Measurements from ENCODE around the gene MYO7A.
"Not testable (repeated sequence)": the region's sequence is repeated elsewhere in the genome, so short reads cannot be mapped to it uniquely, and the experiment has no call there.

Gene MYO7A

DNA sequence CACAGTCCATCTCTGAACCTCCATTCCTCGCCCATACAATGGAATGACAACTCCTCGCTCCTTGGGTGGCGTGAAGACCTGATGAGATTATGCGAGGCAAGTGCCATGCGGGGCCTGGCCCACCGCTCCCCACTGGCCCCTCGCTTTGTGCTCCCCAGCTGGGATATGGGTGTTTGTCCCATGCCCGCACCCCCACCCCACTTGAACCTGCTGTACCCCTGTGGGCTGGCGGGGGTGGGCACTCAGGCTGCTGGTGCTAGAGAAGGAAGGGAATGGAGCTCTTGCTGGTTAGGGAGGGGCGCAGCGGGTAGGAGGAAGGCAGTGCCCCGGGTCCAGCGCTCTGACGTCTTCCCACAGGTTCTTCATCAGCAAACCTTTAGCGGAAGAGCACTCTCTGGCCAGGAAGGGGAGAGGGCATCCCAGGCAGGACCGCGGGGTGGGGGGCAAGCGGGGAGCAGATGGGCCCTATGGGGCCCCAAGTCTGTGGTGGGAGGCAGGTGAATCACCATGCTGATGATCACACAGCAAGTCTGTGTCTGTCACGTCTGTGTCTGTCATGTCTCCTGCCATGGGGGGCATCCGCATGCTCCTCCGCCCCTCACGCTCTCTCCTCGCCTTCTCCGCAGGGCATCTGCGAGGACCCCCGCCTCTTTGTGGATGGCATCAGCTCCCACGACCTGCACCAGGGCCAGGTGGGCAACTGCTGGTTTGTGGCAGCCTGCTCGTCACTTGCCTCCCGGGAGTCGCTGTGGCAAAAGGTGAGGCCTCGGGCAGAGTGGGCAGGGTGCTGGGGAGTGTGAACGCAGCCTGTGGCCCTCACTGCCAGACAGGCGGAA, 34.8 kb upstream of the MYO7A start:
- no peak for DNase-seq

DNA sequence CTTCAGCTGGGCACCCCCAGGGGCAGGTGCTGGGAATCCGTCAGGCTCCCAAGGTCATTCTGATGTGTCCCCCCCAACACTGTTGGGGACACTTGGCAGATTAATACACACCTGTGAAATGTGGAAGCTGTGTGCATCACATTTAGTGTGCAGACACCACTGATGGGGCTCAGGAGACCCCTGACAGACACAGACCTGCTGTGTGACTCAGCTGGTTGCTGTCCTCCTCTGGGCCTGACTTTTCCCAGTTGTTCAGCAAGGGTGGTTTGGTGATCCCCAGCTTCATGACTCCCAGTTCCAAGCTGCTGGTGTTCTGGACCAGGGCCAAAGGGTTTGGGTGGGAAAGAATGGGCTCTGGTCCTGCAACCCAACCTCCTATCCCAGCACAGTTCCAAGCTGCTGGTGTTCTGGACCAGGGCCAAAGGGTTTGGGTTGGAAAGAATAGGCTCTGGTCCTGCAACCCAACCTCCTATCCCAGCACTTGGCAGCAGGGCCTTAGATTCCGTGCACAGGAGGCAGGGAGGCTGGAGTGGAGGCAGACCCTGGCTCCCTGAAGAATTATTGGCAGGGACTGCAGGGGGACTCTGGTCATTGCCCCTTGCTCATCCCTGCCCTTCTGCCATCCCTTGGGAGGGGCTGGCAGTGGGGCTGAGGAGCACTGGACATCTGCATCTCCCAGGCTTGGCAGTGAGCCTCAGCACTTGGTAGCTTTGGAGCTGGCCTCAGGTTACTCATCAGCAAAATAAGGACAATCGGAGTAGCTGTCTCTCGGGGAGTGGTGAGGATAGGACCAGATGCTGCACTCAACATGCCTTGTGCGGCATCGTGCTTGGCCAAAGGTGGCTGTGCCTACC, 33.8 kb upstream of the MYO7A start:
- no peak for DNase-seq

DNA sequence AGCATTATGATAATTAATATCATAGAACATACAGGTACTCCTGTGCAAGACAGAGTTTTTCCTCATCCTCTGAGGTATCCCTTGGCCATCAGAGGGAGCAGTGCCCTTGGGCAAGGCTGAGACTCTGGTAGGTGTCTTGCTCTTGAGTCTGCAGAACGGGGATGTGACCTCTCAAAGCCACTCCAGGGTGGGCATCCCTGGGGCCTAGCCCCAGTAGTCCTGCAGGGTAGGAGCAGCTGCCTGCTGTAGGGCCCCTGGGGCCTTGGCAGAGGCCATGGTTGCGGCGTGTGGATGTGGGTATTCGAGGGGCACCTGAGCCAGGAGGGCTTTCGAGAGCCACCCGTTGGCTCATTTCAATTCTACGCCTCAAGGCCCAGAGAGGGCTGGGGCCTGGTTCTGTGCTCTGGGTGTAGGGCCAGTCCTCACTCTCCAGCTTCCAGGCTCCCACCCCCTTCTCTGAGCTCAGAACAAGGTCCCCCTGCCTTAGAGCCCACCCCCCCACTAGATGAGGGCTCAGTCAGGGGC, 33.1 kb upstream of the MYO7A start:
- no peak for DNase-seq

DNA sequence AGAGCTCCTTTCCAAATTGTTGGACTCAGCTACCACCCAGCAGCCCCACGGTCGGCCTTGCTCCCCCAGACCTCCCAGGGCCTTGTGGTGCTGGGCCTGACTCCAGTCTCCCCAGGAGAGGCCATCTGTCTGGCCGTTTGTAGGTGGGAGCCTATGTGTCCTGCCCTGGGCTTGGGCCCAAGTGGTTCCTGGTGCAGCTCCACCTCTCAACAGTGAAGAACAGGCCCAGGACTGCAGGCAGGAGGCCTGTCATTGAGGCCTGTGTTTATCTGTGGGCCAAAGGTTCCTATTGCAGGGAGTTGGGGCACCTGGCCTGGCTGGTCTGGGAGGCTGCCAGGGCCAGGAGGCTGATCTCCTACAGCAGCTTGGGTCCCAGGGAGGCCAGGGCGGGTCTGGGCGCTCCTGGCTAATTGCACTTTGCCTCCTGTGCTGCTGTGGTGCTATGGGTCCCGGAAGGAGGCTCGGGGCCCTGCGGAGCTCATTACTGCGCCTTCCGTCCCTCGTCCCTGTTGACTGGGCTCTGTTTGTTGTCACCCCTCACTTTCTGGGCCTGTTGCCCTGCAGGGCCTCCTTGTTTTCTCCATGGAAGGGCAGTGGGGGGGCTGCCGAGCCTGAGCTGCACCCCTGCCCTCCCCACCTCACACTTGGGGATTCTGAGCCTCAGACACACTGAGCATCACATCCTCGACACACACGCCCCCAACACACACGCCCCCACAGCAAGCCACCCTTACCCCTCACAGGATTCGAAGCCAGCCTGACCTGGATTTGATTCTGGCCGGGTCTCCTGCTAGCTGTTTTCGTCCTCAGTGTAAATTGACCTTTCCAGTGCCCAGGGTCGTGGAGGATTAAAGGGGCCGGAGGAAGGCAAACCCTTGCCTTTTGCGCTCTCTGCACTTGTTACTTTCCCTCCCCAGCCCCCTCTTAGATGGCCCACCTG, 32.2 kb upstream of the MYO7A start:
- DNase-seq, result no peak

DNA sequence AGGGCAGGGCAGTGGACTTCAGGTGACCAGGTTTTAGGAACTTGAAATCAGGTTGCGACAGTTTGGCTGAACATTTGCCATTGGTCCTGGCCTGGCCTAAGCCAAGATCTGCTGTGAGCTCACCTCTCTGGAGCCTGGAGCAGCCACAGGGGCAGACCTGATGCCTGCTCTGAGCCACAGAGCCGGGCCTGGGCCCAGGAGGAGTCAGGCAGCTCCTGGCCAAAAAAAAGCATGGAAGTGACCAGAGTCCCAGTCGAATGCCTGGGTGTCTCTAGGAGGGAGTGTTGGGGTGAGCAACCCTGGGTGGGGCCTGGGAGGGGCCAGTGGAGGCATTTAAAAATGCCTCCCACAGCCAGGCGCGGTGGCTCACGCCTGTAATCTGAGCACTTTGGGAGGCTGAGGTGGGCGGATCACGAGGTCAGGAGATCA, 31.4 kb upstream of the MYO7A start:
- DNase-seq, result no peak

DNA sequence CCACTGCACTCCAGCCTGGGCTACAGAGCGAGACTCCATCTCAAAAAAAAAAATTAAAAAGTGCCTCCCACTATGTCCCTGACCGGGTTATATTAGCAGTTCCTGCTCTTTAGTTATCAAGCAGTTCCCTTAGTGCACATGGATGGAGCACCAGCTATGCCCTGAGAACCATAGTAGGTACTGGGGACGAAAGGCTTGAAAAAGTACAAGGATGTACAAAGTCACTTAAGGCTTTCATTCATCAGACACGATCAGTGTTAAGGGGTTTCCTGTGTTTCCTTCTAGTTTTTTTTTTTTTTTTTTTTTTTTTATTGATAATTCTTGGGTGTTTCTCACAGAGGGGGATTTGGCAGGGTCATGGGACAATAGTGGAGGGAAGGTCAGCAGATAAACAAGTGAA, 30.9 kb upstream of the MYO7A start:
- not testable (repeated sequence) for DNase-seq

DNA sequence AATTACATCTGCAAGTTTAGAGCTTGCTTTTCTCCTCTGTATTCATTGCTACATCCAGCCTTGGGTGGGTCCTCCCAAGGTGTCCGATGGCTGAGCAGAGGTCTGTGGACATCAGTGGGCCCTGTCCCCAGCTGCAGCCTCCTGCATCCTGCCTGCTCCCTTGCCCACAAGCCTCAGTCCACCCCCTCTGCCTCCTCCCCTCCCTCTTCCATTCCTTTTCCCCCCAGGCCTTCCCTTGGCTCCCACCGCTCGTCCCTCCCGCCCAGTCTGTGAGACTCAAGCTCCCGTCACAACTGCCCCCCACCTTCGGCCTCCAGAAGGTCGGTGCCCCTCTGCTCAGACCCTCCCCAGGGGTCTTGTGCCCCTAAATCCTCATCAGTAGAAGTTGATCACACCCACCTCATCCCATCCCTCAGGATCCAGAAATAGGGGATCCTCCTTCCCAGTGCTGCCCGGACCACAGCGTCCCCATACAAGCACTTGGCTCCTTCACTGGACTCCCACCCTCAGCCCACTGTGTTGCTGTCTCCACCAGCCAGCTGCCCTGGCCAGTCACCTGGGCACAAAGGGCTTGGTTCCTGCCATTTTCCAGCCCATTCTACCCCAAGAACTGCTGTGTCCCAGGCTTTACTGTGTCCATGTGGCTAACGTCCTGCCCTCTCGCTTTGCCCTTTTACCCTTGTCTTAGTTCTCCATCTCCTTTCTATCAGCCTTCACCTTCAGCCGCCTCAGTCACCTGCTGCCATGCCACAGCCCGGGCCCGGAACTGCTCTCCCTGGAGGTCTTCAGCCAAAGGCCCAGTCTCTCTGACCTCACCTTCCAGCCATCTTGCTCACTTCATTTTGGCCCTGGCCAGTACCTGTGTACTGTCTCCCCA, 27.6 kb upstream of the MYO7A start:
- no peak for DNase-seq

DNA sequence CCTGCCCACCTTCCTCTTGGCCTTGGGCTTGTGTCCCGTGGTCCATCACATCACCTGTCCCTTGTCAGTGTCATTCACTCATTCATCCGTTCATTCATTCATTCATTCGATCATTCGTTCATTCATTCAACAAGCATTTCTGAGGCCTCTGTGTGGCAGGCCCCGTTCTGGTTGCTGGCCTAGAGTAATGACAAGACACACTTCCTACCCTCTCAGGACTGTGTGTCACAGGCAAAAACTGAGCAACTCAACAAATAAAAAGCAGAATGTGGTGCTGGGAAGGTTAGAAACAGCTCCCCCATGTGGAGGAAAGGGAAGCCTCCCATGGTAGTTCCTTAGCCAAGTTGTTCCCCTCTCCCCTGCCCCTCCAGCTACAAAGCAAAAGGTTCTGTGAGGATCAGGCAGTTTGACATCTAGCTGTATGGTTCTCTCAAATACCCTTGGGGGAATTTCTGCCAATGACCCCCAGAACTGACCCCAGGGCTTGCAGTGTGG, 27.0 kb upstream of the MYO7A start:
- DNase-seq, result no peak

DNA sequence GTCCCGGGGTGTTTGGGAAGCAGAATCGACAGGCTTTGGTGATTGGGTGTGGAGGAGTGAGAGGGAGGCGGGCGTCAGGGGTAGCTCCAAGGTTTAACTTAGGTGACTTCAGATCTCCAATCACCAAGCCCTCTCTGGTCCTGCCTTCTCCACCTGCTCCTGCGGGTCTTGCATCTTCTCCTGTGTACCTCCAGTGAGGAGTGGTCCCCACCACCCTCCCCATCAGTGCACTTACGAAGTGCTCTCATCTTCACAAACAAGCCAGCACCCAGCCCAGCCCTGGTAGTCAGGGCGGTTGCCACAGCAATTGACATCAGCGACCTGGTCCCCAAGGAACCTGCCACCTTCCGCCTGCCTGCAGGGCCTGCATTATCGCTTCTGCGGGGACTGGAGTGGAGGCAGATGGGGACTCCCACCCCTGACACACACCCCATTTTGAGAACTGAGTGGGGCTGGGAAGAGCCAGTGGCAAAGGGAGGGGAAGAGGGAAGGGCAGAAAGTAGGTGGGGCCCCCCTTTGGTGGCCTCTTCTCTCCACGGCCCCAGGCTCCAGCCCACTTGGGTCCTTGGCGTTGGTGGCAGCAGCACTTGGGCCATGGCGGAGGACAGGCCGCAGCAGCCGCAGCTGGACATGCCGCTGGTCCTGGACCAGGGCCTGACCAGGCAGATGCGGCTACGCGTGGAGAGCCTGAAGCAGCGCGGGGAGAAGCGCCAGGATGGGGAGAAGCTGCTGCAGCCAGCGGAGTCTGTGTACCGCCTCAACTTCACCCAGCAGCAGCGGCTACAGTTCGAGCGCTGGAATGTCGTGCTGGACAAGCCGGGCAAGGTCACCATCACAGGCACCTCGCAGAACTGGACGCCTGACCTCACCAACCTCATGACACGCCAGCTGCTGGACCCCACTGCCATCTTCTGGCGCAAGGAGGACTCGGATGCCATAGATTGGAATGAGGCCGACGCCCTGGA, 25.5 kb upstream of the MYO7A start, which contains the start of gene OMP:
OMP (plus strand) TSS at position 595 of the 965 bp plus-strand sequence; CDS start at position 595, 0 bp downstream.
- DNase-seq, result peak; percentile 39

DNA sequence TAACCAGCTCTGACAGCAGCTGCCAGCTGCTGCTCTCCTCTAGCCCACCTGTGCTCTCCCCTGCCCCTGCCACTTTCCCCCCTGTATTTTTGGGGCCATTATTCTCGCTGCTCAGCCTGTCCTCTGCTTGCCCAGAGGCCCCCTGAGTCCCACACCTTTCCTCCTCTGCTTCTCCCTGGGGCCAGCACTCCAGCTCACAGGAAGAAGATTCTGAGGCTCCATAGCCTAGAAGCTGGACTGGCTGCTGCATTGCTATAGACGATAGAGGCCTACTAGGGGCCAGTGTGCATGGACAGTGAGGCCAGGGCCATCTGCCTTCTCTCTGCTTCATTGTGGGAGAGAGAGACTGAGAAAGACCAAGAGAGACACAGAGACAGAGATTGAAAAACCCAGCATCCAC, 24.7 kb upstream of the MYO7A start:
- DNase-seq, result no peak

DNA sequence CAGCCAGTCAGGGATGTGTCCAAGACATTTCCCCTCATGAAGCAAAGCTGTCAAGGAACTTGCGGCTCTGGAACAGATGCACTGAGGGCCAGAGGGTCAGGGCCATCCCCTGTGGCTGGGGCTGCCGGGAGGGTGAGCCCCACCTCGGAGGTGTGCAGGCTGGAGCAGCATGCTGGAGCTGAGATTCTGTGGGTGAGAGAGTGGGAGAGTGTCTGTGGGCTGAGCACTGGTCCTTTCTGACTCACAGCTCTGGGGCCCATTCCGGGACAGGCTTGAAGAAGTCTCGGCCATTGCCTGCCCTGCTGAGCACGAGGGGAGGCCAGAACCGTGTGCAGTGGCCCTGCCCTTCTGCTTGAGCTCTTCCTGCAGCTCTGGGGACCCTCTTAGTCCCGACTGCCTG, 23.3 kb upstream of the MYO7A start:
- DNase-seq, result no peak

DNA sequence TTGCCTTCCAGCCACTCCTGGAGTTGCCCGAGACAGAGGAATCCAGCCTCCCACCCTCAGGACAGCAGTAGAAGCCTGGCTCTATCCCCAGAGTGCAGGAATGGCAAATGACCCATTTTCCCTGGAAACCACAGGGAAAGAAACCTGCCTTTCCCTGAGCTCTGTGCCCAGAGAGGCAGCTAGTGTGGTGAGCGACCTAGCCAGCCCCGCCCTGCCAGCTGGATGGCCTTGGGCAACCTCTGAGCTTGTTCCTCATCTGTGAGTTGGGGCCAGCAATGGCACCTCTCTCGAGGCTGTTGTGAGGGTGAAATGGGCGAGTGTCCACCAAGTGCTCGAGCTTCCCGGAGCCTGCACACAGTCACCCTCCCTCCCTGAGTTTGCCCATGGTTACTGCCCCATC, 21.7 kb upstream of the MYO7A start:
- DNase-seq, result no peak

DNA sequence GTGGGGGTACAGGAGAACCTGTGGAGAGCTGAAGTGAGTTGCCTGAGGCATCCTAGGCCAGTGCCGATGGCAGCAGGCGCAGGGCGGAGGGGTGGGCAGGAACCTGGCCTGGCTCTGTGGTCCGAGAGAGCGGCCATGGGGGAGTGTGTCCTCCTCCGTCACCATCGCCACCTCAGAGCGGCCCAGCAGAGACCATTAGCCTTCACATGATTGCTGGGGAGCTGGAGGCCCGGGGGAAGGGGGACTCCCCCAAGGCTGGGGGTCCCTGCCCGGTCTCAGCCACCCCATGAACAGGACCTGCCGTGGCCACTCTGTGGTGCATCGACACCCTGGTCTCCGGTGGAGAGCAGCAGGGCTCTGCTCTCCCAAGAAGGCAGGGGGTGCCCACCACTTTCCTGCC, 21.3 kb upstream of the MYO7A start:
- DNase-seq, result no peak

DNA sequence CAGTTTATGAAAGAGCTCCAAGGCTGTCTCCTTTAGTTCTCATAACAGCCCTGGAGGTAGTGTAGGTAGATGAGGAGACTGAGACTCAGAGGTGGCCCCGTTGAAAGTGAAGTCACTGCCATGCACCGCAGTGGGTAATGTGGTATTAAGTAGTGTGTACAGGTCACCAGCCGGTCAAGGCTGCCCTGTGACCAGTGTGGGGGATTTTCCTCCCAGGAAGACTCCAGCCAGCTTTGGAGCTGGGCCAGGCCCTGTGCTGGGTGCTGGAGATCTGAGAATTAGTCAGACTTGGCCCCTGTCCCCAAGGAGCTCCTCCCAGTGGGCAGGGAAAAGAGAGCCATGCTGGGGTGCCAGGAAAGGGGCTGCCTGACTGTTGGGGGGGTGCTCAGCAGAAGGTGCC, 20.1 kb upstream of the MYO7A start:
- no peak for DNase-seq

DNA sequence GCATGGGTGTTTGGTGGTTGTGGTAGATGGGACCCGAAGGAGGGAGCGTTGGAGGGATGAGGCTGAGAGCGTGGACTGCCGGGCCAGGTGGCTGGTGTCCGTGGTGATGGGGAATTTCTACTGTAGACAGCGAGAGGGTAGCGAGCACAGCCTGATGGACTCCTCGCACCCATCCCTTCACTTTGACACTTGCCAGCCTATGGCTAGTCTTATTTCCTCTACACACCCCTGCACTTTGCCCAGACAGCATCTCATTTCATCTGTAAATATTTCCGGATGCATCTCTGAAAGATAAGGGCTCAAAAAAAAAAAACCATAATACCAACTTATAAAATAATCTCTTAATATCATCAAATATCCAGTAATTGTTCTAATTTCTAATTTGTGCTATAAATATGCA, 19.6 kb upstream of the MYO7A start:
- DNase-seq, result no peak

DNA sequence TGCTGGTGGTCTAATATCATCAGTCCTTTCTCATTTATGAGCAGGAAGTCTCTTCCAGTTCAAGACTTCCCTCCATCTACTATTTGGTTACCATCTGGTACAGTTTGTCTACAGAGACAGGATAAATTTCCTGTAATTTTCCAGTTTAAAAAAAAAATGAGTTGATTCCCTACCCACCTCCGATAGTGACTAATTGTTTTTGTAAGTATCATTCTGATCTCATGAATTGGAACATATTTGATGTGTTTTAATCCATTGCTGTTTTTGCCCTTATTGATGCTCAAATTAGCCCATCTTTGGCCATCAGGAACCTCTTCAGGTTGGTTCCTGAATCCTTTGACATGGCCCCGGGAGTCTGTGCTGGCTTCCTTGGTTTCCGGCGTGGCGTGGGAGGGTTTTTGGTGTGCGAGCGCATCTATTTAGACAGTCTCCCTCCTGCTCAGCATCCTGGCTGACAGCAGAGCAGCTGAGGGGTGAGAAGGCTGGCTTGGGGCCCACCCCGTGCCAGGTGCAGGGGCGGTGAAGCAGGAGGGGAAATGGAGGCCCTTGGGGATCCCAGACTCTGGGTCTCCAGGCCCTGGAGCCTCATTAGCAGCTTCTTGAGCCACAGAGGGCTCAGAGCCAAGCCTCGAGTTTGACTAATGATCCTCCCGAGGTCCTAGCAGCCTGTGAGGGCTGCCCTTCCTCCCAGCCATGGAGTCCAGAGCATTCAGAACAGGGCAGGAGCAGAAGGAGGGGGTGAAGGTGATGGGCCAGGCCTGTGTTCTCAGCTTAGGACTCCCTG, 18.6 kb upstream of the MYO7A start:
- DNase-seq, result peak; percentile 84

DNA sequence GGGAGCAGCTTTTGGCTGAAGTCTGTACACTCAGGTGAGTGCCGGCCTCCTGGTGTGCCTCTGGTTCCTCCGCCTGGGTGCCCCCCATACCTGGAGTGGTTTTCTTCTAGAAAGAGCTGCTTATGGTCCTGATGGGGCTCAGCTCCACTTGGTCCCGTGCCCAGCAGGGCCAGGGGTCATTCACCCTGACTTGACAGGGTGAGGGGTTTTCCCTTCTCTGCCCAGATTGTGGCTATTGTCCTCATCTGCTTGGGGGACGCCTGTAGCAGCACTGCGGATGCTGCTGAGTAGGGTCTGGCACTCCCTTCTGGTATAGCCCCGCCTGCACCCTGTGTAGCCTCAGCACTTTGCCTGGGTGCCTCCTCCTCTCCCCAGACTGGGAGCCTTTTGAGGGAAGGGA, 17.2 kb upstream of the MYO7A start:
- DNase-seq, result no peak

DNA sequence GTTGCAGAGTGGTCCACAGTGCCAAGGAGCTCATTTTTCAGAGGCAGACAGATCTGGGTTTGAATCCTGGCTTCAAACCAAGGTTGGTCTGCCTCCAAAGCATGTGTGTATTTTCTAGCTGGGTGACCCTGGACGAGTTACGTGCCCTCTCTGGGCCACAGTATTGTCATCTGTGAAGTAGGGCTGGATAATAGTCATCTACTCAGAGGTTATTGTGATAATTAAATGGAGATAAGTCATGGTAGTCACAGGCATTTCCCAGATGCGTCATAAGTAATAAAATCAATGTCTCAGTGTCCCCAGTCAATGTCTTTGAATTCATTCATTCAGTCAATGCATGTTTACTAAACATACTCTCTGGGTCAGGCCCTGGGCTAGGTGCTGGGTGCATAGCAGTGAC, 16.8 kb upstream of the MYO7A start:
- no peak for DNase-seq

DNA sequence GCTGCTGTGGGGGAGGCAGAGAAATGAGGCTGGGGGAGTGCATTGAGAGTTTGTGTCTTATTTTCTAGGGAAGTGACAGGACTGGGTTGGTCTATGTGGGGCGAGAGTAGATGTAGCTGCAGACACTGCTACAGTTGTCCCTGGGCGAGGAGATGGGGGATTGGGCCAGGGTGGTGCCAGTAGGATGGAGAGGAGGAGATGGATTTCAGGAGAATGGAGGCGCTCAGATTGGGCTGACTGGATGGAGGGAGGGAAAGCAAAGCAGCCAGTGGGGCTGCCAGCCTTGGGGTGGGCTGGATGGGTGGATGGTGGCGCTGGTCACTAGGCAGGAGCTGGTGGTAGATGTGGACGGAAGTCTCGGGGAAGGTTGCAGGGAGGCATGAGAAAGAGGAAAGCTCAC, 16.1 kb upstream of the MYO7A start:
- DNase-seq, result no peak

Measured in NCI-H2171 treated with DMSO at 0.1 percent for 48 hours (cell line).